Neural progenitor cell (in vitro differentiated cells): ENCODE data around the gene KIF5B.

ENCODE experiments used
- CTCF ChIP-seq: fragments of 200-600 bp; sonication (generic); IDR thresholded peaks from 2 replicates; pipeline ENCODE4 v1.5.1; 2017; ENCODE audit warnings: antibody characterized with exemption, mild to moderate bottlenecking
- EZH2 ChIP-seq: fragments of 200-600 bp; sonication (generic); IDR thresholded peaks from 2 replicates; pipeline ENCODE4 v1.6.1; 2017; ENCODE audit warnings: antibody characterized with exemption, mild to moderate bottlenecking, moderate library complexity
- EZH2phosphoT487 ChIP-seq: fragments of 200-600 bp; sonication (generic); IDR thresholded peaks from 2 replicates; pipeline ENCODE4 v1.6.1; 2017; ENCODE audit warnings: antibody characterized with exemption

GRCh38 chr10:32035038-32035437 is 21.2 kb downstream of the KIF5B start:
- TF ChIP-seq CTCF (no peak), EZH2 (no peak), EZH2phosphoT487 (no peak)
